Omental fat pad (tissue), 4 donors: ENCODE results near the gene RGS7BP. TPM values are rescaled to one million over a fixed set of nuclear protein-coding genes. Genes with fewer than 3 reads are reported as not detected.

Source experiments
- ATAC-seq: fragments of 150-250 bp; one replicate; pipeline ENCODE4 v1.9.1; 2016; ENCODE audit warnings: mild to moderate bottlenecking, moderate library complexity; ENCODE audit not compliant: low FRiP score
- DNase-seq: peaks from one replicate; pipeline ENCODE4 v3.0.0-alpha.2; 2019; ENCODE audit warnings: low spot score
- CTCF ChIP-seq, 3 donors: fragments of 450-650 bp; IDR thresholded peaks; one replicate each; pipeline ENCODE4 v1.5.1; 2016 to 2017; ENCODE audit warnings: antibody characterized with exemption in 3 of 3, mild to moderate bottlenecking in 3 of 3, moderate library complexity in 2 of 3
- total RNA-seq, 4 donors: library from RNA; depleted of rRNA; stranded (reverse); fragments of >200 nt; gene quantifications; one replicate each; pipeline ENCODE4 v1.1.0, GENCODE V29; 2016

The RGS7BP gene
- total RNA-seq, 4 donors from 2014 or later = 0.65 to 4.6 (median 1.1) TPM

GRCh38 chr5:64599226-64599625 lies 93.4 kb downstream of the RGS7BP start:
- no peak for ATAC-seq
- DNase-seq = no peak
- TF ChIP-seq CTCF (IDR thresholded peaks at IDR 0.05) = no peak

- no peak for DNase-seq
- TF ChIP-seq CTCF (IDR thresholded peaks at IDR 0.05) = no peak
- no peak for ATAC-seq
Measured at GRCh38 chr5:64603676-64604075, 97.9 kb downstream of the RGS7BP start.

GRCh38 chr5:64606926-64607325 lies 101.1 kb downstream of the RGS7BP start:
- TF ChIP-seq CTCF (IDR thresholded peaks at IDR 0.05) = no peak
- ATAC-seq = no peak
- no peak for DNase-seq

- DNase-seq = no peak
- no peak for ATAC-seq
- no peak for TF ChIP-seq CTCF (IDR thresholded peaks at IDR 0.05)
Measured at GRCh38 chr5:64612344-64612961, 106.6 kb downstream of the RGS7BP start.

- no peak for TF ChIP-seq CTCF (IDR thresholded peaks at IDR 0.05)
- DNase-seq (no peak), ATAC-seq (no peak)
Measured at GRCh38 chr5:64615895-64616294, 110.1 kb downstream of the RGS7BP start.

GRCh38 chr5:64619609-64620008 lies 113.8 kb downstream of the RGS7BP start:
- DNase-seq = no peak
- TF ChIP-seq CTCF (IDR thresholded peaks at IDR 0.05) = no peak
- no peak for ATAC-seq

GRCh38 chr5:64622991-64623390 lies 117.2 kb downstream of the RGS7BP start:
- no peak for ATAC-seq
- DNase-seq = no peak
- no peak for TF ChIP-seq CTCF (IDR thresholded peaks at IDR 0.05)
